ENCODE results near the gene CHST15. TPM values are rescaled to one million over a fixed set of nuclear protein-coding genes. Genes with fewer than 3 reads are reported as not detected.

CHST15 gene
- total RNA-seq, 1 donor, result 16.4 TPM

GRCh38 chr10:124085680-124086079, 7.7 kb downstream of the CHST15 start:
- TF ChIP-seq, protein P1, sequence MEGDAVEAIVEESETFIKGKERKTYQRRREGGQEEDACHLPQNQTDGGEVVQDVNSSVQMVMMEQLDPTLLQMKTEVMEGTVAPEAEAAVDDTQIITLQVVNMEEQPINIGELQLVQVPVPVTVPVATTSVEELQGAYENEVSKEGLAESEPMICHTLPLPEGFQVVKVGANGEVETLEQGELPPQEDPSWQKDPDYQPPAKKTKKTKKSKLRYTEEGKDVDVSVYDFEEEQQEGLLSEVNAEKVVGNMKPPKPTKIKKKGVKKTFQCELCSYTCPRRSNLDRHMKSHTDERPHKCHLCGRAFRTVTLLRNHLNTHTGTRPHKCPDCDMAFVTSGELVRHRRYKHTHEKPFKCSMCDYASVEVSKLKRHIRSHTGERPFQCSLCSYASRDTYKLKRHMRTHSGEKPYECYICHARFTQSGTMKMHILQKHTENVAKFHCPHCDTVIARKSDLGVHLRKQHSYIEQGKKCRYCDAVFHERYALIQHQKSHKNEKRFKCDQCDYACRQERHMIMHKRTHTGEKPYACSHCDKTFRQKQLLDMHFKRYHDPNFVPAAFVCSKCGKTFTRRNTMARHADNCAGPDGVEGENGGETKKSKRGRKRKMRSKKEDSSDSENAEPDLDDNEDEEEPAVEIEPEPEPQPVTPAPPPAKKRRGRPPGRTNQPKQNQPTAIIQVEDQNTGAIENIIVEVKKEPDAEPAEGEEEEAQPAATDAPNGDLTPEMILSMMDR (IDR thresholded peaks at IDR 0.05; ENCODE audit: insufficient read depth, low read depth, low read length), result no peak
- H3K4me3 ChIP-seq (ENCODE audit: low read depth, low read length), result no peak overlapping the region
- DNase-seq (ENCODE audit: low read depth), result no peak

DNA sequence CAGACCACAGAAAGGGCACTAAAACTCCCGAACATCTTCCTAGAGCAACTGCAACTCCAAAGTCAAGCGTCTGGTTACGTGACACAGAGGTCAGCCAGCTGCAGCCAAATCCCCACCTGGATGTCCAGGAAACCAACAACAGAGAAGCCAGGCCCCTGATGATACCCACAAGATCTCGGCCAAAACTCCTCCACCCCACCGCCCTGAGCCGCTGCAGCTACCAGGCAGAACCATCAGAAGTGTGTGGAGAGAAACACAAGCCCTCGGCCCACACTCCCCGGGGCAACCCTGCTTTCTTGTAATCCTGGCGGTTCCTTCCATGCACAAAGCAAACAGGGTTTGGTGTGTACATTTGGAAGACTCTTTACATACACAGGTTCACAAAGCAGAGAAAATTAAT, 8.7 kb downstream of the CHST15 start:
- TF ChIP-seq, protein P1 (IDR thresholded peaks at IDR 0.05; ENCODE audit: insufficient read depth, low read depth, low read length), result no peak
- DNase-seq (ENCODE audit: low read depth), result no peak
- H3K4me3 ChIP-seq (ENCODE audit: low read depth, low read length), result no peak overlapping the region

- DNase-seq (ENCODE audit: low read depth), result no peak
- TF ChIP-seq, protein P1 (IDR thresholded peaks at IDR 0.05; ENCODE audit: insufficient read depth, low read depth, low read length), result no peak
These were observed 9.5 kb downstream of the CHST15 start for GRCh38 chr10:124083740-124084397.

GRCh38 chr10:124083047-124083739, 10.2 kb downstream of the CHST15 start:
- TF ChIP-seq, protein P1 (IDR thresholded peaks at IDR 0.05; ENCODE audit: insufficient read depth, low read depth, low read length), result no peak
- no peak for DNase-seq (ENCODE audit: low read depth)

More at GRCh38 chr10:124083740-124084397, 9.5 kb downstream of the CHST15 start:
- no peak overlapping the region for H3K4me3 ChIP-seq (ENCODE audit: low read depth, low read length)

DNA sequence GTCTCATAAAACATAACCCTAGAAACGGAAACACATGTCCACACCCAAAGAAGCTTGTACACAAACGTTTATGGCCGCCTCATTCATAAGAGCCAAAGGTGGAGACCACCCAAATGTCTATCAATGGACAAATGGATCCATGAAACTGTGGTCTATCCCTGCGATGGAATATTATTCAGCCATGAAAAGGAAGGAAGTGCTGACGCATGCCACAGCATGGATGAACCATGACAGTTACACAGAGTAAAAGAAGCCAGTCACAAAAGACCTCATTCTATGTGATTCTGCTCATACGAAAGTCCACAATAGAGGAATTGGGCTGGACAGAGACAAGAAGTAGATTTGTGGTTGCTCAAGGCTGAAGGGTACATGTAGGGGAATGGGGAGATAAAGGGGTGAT, 10.8 kb downstream of the CHST15 start:
- no peak overlapping the region for H3K4me3 ChIP-seq (ENCODE audit: low read depth, low read length)
- no peak for DNase-seq (ENCODE audit: low read depth)
- TF ChIP-seq, protein P1 (IDR thresholded peaks at IDR 0.05; ENCODE audit: insufficient read depth, low read depth, low read length), result no peak

More at GRCh38 chr10:124083047-124083739, 10.2 kb downstream of the CHST15 start:
- H3K4me3 ChIP-seq (ENCODE audit: low read depth, low read length), result no peak overlapping the region

- H3K4me3 ChIP-seq (ENCODE audit: low read depth, low read length), result no peak overlapping the region
These were observed 11.8 kb downstream of the CHST15 start for GRCh38 chr10:124081547-124082140.

More at GRCh38 chr10:124081547-124082140, 11.8 kb downstream of the CHST15 start:
- DNase-seq (ENCODE audit: low read depth), result no peak
- TF ChIP-seq, protein P1 (IDR thresholded peaks at IDR 0.05; ENCODE audit: insufficient read depth, low read depth, low read length), result no peak
